Tibial nerve (tissue), 4 donors: Measurements from ENCODE around the gene TGFA. TPM values are rescaled to one million over a fixed set of nuclear protein-coding genes. Genes with fewer than 3 reads are reported as not detected.
"Not testable (repeated sequence)": the region's sequence is repeated elsewhere in the genome, so short reads cannot be mapped to it uniquely, and the experiment has no call there.

Experiments
- DNase-seq, 2 donors: peaks; one replicate each; pipeline ENCODE4 v3.0.0-alpha.2; 2019; ENCODE audit warnings: low spot score in 2 of 2
- H3K27ac ChIP-seq, 4 donors: fragments of 200-600 bp; sonication (generic) in 3 of 4; one replicate each; pipeline ENCODE4 v1.5.1; 2017 to 2019; ENCODE audit warnings: mild to moderate bottlenecking in 1 of 4
- H3K27me3 ChIP-seq, 2 donors: fragments of 200-600 bp; sonication (generic) in 1 of 2; one replicate each; pipeline versions ENCODE4 v1.5.1 to v1.6.0; 2017 to 2019
- H3K36me3 ChIP-seq, 3 donors: fragments of 200-600 bp; sonication (generic); one replicate each; pipeline ENCODE4 v1.5.1; 2018 to 2019
- H3K4me1 ChIP-seq, 4 donors: fragments of 200-600 bp; sonication (generic) in 3 of 4; one replicate each; pipeline ENCODE4 v1.5.1; 2017 to 2019
- H3K4me3 ChIP-seq, 4 donors: fragments of 200-600 bp; sonication (generic) in 3 of 4; one replicate each; pipeline ENCODE4 v1.5.1; 2017 to 2019; ENCODE audit warnings: mild to moderate bottlenecking in 1 of 4, moderate library complexity in 1 of 4
- H3K9me3 ChIP-seq, 4 donors: fragments of 200-600 bp; sonication (generic) in 3 of 4; one replicate each; pipeline ENCODE4 v1.5.1; 2017 to 2019
- CTCF ChIP-seq, 5 experiments: fragments of 200-600 bp in 3 of 5; fragments of 450-650 bp in 2 of 5; sonication (generic) in 3 of 5; IDR thresholded peaks; one replicate each; pipeline ENCODE4 v1.5.1; 2016 to 2019; ENCODE audit warnings: antibody characterized with exemption in 5 of 5, mild to moderate bottlenecking in 3 of 5, moderate library complexity in 2 of 5
- EP300 ChIP-seq, 2 donors: sonication (generic); formaldehyde crosslinking; IDR thresholded peaks; one replicate each; pipeline ENCODE4 v1.6.1; 2017; ENCODE audit warnings: antibody characterized with exemption in 2 of 2, mild to moderate bottlenecking in 1 of 2
- POLR2A ChIP-seq, 2 donors: fragments of 450-650 bp; IDR thresholded peaks; one replicate each; pipeline ENCODE4 v1.6.1; 2017; ENCODE audit warnings: antibody characterized with exemption in 2 of 2, mild to moderate bottlenecking in 2 of 2, moderate library complexity in 2 of 2
- WGBS, 2 donors: methylation state at CpG; one replicate each; pipeline ENCODE4 v1.1.5; 2018; 5-methylcytosine and 5-hydroxymethylcytosine counted together
- total RNA-seq, 4 donors: library from RNA; depleted of rRNA; stranded (reverse); fragments of >200 nt; gene quantifications; one replicate each; pipeline ENCODE4 v1.1.0, GENCODE V29; 2016

The TGFA gene
- total RNA-seq, 4 donors from 2014 or later = 3.0 to 12.6 (median 9.6) TPM

DNA sequence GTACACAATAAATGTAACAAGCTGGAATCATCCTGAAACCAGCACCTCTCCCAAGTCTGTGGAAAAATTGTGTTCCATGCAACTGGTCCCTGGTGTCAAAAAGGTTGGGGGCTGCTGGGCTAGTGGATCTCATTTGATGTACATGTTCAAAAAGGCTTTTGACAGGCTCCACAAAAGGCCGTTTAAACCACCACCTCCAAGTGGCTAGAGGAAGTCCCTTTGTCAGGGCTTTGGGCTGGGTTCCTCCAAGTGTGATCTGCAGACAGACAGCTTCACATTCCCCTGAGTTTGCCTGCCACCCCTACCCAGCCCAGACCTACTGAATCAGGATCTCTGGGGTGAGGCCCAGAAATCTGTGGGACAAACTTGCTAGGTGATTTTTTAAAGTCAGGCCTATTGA is 84.7 kb downstream of the TGFA start:
- 31 to 40% methylated on average over 1 of the region's 1 CpG for WGBS, 2 donors
- H3K27me3 ChIP-seq = no peaks in the 10 kb centered on the region
- no peaks in the 10 kb centered on the region for H3K36me3 ChIP-seq
- DNase-seq = no peak
- H3K4me1 ChIP-seq = no peaks in the 10 kb centered on the region
- no peaks in the 10 kb centered on the region for H3K9me3 ChIP-seq
- TF ChIP-seq EP300 (IDR thresholded peaks at IDR 0.05) = no peak
- no peak for TF ChIP-seq CTCF (IDR thresholded peaks at IDR 0.05)
- TF ChIP-seq POLR2A (IDR thresholded peaks at IDR 0.05) = no peak
- H3K27ac ChIP-seq = no peak overlapping the region
- H3K4me3 ChIP-seq = no peak overlapping the region

GRCh38 chr2:70467831-70468779 is 85.5 kb downstream of the TGFA start:
- Histone ChIP-seq H3K9me3 (no peaks in the 10 kb centered on the region), H3K27ac (no peak overlapping the region), H3K36me3 (no peaks in the 10 kb centered on the region), H3K27me3 (no peaks in the 10 kb centered on the region), H3K4me3 (no peak overlapping the region), H3K4me1 (no peaks in the 10 kb centered on the region)
- TF ChIP-seq CTCF (IDR thresholded peaks at IDR 0.05) (no peak), POLR2A (IDR thresholded peaks at IDR 0.05) (no peak), EP300 (IDR thresholded peaks at IDR 0.05) (no peak)
- DNase-seq = no peak
- 64 to 67% methylated on average over 10 of the region's 10 CpGs for WGBS, 2 donors

- DNase-seq = no peak
- H3K9me3 ChIP-seq = no peaks in the 10 kb centered on the region
- H3K27ac ChIP-seq = no peak overlapping the region
- TF ChIP-seq CTCF (IDR thresholded peaks at IDR 0.05) = no peak
- no peak for TF ChIP-seq POLR2A (IDR thresholded peaks at IDR 0.05)
- H3K36me3 ChIP-seq = no peaks in the 10 kb centered on the region
- no peaks in the 10 kb centered on the region for H3K4me1 ChIP-seq
- H3K27me3 ChIP-seq = no peaks in the 10 kb centered on the region
- WGBS, 2 donors = 72 to 75% methylated on average over 3 of the region's 3 CpGs
- no peak overlapping the region for H3K4me3 ChIP-seq
Measured at GRCh38 chr2:70467237-70467636, 86.4 kb downstream of the TGFA start.

DNA sequence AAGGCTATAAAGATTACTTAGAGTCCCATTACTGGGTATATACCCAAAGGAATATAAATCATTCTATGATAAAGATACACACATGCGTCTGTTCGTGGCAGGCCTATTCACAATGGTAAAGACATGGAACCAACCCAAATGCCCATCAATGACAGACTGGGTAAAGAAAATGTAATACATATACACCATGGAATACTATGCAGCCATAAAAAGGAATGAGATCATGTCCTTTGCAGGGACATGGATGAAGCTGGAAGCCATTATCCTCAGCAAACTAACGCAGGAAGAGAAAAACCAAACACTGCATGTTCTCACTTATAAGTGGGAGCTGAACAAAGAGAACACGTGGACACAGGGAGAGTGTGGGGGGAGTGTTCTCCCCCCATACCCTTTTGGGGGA is 87.0 kb downstream of the TGFA start:
- not testable (repeated sequence) for H3K27me3 ChIP-seq, H3K36me3 ChIP-seq, H3K9me3 ChIP-seq, H3K4me3 ChIP-seq, DNase-seq, H3K4me1 ChIP-seq, H3K27ac ChIP-seq
- 91 to 94% methylated on average over 4 of the region's 4 CpGs for WGBS, 2 donors

DNA sequence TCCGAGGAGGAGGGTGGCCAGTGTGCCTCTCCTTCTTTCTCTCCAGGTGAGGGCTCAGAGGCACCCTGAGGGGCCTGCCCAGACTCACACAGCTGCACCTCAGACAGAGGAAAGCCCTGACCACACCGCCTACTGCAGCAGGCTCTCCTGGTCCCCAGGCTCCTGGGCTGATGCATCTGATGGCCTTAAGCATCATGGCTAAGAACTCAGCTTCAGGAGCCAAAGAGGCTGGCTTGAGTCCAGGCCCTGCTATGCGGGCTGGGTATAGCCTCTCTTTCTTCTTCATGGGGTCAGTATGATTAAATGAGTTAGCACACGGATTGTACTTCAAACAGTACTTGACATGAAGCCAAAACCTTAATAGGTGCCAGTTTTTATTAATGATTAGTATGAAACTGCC is 89.6 kb downstream of the TGFA start:
- DNase-seq = no peak
- H3K36me3 ChIP-seq = no peaks in the 10 kb centered on the region
- H3K4me3 ChIP-seq = no peak overlapping the region
- 61 to 62% methylated on average over 4 of the region's 4 CpGs for WGBS, 2 donors
- H3K9me3 ChIP-seq = no peaks in the 10 kb centered on the region
- no peaks in the 10 kb centered on the region for H3K27me3 ChIP-seq
- H3K4me1 ChIP-seq = no peaks in the 10 kb centered on the region
- no peak for TF ChIP-seq CTCF (IDR thresholded peaks at IDR 0.05)
- no peak for TF ChIP-seq POLR2A (IDR thresholded peaks at IDR 0.05)
- no peak for TF ChIP-seq EP300 (IDR thresholded peaks at IDR 0.05)
- no peak overlapping the region for H3K27ac ChIP-seq
